HG02943 (cell line): ENCODE results near the gene YKT6.

Experiments
- ATAC-seq: cut with Tn5 transposase; IDR thresholded peaks from one replicate; pipeline ENCODE4 v1.9.1; 2021; ENCODE audit warnings: mild to moderate bottlenecking, low read depth, moderate library complexity; ENCODE audit not compliant: unreplicated experiment

Gene YKT6

GRCh38 chr7:44200699-44201461 lies at the start of gene YKT6:
YKT6 (plus strand) TSS chr7:44200978; CDS start chr7:44201136, 158 bp downstream.
- ATAC-seq, result peak; percentile 99

DNA sequence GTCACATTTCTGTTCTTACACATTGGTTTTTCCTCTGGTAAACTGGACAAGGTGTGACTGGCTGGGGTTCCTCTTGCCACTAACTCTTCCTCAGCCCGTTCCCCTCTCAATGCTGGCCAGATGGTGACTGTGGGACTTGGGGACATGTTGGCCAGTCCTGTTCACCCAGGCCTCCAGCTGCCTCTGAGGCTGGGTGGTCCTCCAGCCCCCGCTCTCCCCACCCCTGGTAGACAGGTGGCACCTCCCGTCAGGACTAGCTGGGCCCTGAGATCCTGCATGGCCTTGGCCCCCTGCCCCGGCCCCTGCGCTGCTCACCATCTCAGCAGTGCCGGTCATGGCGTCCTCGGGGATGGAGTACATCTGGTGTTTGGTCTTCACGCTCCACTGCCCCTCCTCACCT lies 48.8 kb upstream of the YKT6 start:
- ATAC-seq, result no peak

DNA sequence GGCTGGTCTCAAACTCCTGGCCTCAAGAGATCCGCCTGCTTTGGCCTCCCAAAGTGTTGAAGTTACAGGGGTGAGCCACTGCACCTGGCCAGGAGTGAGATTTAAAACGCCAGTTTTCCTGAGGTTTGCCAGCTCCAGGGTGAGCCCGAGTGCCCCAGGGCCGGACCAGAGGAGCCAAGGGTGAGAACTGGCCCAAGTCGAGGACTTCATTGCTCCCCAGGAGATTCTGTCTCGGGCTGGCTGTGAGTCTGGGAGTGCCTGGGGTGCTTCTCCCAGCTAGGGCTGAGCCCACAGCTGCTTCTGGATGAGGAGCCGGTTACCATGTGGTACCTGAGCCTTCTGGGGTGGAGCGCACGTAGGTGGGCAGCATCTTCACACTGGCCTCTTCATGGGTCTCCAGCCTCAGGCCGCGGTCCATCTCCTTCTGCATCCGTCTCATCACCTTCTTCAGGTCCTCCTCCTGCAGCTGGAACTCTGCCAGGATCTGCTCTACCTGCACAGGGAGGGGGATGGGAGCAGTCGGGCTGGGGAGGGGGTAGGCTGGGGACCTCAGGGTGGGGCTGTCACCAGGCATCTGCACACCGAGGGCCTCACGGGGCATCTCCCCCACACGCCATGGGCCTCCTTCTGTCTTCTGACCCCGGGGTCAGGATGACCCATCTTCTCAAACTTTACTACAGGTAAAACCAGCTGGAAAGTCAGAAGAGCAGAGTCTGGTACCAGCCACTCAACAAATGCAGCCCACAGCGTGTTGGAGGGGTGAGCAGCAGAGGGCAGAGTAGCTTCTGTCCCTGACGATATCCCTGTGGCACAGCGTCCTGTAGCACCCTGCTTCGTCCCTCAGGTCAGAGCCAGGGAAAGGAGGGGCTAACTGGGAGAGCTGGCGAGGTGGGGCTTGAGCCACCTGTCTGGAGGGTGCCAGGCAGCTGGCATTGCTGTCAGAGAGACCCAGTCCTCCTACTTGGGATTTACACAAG lies 47.5 kb upstream of the YKT6 start:
- no peak for ATAC-seq

DNA sequence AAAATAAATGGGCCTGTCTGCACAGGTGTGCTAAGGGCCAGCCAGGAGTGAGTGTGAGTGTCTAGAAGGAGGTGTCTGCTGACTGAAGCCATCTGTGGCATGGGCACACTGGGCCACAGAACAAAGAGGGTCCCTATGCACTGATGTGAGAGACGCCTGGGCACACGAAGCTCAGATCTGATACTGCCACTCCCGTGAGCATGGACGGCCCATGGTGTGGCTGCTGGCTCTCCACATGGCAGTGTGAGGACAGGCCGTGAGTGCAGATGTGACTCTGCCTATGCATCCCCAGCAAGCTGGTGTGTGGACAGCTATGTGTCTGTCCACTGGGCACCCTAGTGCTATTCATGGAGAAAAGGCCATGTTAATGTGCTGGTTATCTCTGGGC lies 46.8 kb upstream of the YKT6 start:
- ATAC-seq, result no peak

DNA sequence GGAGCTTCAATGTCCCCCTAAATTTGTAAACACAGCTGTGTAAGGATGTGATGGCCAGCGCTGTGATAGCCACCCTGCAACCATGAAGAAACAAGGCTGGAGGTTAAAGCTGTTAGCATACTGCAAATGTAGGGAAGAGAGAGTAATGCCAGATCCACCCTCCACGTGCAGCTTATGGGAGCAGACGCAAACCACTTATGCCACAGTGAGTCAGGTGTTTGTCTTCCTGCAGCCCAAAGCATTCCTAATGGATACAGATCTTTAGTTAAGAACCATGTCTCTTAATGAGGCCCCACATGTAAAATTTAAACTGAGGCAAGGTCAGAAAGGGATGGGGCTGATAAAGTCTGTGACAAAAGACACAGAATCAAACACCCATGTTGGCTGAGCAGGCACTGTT lies 46.1 kb upstream of the YKT6 start:
- no peak for ATAC-seq

GRCh38 chr7:44155191-44156185 lies 45.3 kb upstream of the YKT6 start:
- ATAC-seq, result no peak

GRCh38 chr7:44156453-44157010 lies 44.2 kb upstream of the YKT6 start:
- ATAC-seq, result no peak

DNA sequence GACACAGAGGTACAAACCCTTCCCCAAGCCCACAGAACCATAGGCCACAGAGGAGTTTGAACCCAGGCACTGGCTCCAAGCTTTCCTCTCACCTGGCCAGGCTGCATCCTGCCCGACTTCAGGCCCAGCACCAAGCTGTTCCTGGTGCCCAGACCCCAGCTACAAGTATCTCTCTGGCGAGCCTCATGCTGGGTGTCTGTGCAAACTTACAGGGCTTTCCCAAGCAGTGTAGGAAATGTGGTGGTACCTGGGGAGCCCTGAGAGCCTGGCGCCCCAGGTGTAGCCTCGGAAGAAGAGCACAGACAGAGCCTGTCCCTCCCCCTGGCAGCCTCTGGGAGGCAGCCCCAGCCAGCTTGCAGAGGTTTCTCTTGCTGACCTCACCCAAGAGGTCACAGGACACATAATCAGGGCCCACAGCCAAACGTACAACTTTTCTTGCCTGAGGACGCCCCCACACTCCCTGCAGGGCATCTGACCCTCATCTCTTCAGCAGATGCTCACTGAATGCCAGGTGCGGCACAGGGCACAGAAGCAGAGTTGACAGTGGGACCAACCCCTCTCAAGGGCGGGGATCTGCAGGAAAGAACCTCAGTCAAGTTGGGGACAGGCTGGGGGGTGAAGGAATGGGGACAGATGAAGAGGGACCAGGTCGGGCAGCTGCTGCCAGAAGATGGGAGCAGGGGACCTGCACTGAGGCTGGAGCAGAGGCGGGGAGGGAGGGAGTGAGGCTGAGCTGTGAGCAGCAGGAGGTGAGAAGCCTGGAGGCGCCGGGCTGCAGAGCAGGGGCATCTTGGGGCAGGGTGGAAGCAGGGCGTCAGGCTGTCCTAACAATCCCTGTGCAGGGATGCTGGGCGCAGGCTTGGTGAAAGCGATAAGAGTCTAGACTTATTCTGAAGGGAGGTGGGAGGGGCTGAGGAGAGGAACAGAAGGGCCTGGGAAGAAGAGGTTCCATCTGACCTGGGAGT lies 43.4 kb upstream of the YKT6 start:
- no peak for ATAC-seq

GRCh38 chr7:44158096-44158872 lies 42.5 kb upstream of the YKT6 start:
- ATAC-seq, result no peak

- no peak for ATAC-seq
Observed at GRCh38 chr7:44158873-44159631, 41.7 kb upstream of the YKT6 start.

- no peak for ATAC-seq
Observed at GRCh38 chr7:44159824-44160630, 40.8 kb upstream of the YKT6 start.

DNA sequence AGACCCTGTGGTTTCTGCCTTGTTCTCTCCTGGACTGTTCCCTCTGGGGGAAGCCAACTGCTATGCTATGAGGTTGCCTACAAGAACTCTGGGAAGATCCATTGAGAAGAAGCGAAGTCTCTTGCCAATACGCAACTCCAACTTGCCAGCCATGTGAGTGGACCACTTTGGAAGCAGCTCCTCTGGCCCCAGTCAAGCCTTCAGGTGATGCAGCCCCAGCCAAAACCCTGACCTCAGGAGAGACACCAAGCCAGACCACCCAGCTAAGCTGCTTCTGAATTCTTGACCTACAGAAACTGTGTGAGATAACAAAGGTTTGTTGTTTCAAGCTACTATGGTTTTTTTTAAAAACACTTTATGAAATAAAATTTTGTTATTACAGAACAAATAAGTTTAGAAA lies 39.4 kb upstream of the YKT6 start:
- no peak for ATAC-seq

DNA sequence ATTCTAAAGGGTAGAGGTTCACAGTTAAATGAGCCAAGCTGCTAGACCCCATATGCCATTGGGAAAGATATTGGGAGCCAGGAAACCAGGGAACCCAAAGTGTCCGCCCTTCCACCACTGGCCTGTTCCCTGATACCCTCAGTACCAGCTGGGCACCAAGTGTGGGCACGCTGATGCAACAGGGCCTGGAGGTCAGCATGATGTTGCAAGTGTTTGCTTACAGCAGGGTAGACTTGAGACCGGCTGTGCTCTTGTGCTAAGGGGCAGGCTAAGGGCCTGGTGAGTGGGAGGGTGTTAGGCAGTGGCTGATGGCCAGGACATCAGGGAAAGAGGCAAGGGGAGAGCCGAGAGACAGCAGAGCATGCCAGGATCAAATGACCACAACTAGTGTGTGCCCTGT lies 38.6 kb upstream of the YKT6 start:
- no peak for ATAC-seq

DNA sequence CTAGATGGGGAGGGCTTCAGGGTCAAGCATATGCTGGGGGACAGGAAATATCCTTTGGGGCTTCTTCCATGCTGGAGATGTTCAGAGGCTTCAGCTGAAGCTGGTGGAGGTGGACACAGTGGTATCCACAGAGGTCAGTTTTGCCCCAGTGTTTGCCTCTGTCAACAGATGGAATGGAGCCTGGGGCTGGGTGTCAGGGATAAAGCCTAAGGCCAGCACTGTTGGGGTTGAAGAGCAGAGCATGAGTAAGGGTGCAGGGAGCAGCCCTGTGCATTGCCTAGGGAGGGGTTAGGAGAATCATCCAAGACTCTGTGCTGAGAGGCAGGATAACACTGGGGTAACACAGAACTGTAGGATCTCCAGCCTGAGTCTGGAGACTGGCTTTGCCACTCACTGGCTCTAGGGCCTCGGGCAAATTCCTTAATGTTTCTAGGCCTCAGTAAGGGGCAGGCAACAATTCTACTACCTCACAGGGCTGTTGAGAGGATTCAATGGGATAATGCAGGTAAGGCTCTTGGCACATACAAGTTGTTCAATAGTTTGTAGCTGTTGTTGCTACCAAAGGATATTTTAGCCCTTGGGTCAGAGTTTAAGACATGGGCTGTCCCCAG lies 37.9 kb upstream of the YKT6 start:
- ATAC-seq, result no peak

DNA sequence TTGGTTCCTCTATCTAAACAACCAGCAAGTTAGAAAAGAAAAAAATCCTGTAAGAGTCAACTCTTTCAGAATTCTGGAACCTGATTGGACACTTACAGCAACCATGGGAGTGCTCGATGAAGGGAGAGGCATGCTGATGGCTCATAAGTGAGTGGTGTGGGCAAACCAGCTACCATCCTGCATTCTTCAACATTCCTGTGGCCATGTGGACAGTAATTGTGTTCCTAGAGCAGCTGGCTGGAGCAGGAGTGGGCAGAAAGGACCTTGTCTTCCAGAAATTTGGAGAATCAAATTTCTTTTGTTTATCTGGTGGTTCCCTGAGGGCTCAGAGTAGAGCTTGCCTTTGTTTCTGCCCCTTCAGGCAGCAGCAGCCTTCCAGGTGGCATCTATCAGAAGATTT lies 37.2 kb upstream of the YKT6 start:
- no peak for ATAC-seq

DNA sequence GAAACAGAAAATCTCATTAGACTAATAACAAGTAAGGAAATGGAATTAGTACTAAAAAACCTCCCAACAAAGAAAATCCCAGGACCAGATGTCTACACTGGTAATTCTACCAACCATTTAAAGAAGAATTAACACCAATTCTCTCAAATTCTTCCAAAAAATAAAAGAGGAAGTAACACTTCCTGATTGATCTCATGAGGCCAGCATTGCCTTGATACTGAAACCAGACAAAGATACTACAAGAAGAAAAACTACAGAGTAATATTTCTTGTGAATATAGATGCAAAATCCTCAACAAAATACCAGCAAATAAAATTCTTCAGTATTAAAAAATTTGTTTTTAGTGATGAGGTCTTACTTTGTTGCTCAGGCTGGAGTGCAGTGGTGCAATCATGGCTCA lies 32.9 kb upstream of the YKT6 start:
- ATAC-seq, result no peak
